AML-193 (cell line): Measurements from ENCODE around the gene CDC37.
A peak's percentile ranks its signal among the peaks of the same experiment; 100 is the strongest.

ENCODE experiments used
- DNase-seq, 2 experiments: peaks; one replicate each; lab custom pipeline; 2025; lab: John Stamatoyannopoulos, UW

The CDC37 gene

GRCh38 chr19:10353793-10354391 is 49.5 kb downstream of the CDC37 start:
- no peak for DNase-seq

GRCh38 chr19:10352764-10353671 is 50.3 kb downstream of the CDC37 start:
- DNase-seq = no peak

GRCh38 chr19:10346509-10346908 is 56.8 kb downstream of the CDC37 start:
- peak; percentile 84 to 87 for DNase-seq

- DNase-seq = no peak
These were observed 58.6 kb downstream of the CDC37 start for GRCh38 chr19:10344780-10345179.

- no peak for DNase-seq
These were observed 59.8 kb downstream of the CDC37 start for GRCh38 chr19:10343495-10343894.
